ENCODE measurements around the gene UBE4B.
"Not testable (repeated sequence)": the region's sequence is repeated elsewhere in the genome, so short reads cannot be mapped to it uniquely, and the experiment has no call there.

The UBE4B gene

DNA sequence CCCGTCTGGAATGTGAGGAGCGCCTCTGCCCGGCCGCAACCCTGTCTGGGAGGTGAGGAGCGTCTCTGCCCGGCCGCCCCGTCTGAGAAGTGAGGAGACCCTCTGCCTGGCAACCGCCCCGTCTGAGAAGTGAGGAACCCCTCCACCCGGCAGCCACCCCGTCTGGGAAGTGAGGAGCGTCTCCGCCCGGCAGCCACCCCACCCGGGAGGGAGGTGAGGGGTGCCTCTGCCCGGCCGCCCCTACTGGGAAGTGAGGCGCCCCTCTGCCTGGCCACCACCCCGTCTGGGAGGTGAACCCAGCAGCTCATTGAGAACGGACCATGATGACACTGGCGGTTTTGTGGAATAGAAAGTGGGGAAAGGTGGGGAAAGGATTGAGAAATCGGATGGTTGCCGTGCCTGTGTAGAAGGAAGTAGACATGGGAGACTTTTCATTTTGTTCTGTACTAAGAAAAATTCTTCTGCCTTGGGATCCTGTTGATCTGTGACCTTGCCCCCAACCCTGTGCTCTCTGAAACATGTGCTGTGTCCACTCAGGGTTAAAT lies 3.7 kb upstream of the UBE4B start:
- H3K9me3 ChIP-seq (ENCODE audit: control extremely low read depth in 1 of 5, control insufficient read depth in 4 of 5, insufficient read depth in 2 of 5, low read depth in 1 of 5, low read length in 4 of 5); H3K36me3 ChIP-seq (ENCODE audit: control insufficient read depth in 4 of 4, insufficient read depth in 4 of 4, low read length in 3 of 4); DNase-seq; H3K27me3 ChIP-seq (replicated peaks in 2 of 5; ENCODE audit: control insufficient read depth in 4 of 5, insufficient read depth in 5 of 5, low read length in 4 of 5); H3K27ac ChIP-seq (ENCODE audit: insufficient read depth in 1 of 2, low read depth in 1 of 2, low read length in 2 of 2, poor library complexity in 1 of 2, severe bottlenecking in 2 of 2); CTCF ChIA-PET; H3K4me3 ChIP-seq (ENCODE audit: control insufficient read depth in 1 of 7, extremely low read depth in 1 of 7, insufficient read depth in 4 of 7, low read depth in 2 of 7, low read length in 6 of 7); POLR2A ChIA-PET: not testable (repeated sequence)
- peaks cover 6 to 17% (median 10%) of the 10 kb centered on the region in 4 experiments for H3K4me1 ChIP-seq (ENCODE audit: control extremely low read depth in 1 of 4, control insufficient read depth in 4 of 4, insufficient read depth in 4 of 4, low read length in 3 of 4)
- 95% methylated on average over 15 of the region's 24 CpGs for WGBS (ENCODE audit: insufficient coverage)

DNA sequence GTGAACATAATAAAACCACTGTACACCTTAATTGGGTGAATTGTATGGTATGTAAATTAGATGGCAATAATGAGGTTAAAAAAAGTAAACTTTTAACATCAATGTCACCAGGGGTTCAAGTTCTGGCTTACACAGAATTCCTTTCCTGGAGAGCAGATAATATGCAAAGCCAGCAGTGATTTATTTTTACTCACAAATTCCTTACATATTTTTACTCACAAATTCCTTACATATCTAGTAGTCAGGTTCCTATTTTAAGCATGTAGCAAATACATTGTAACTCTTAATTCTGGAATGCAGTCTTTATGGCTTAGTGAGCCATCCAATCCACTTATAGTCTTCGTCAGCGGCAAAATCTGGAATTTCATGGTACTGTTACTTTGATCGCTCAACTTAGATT lies 1.3 kb upstream of the UBE4B start:
- WGBS (ENCODE audit: insufficient coverage) = no CpG with 5 or more reads among the region's 3 CpGs
- no peak overlapping the region for H3K4me3 ChIP-seq (ENCODE audit: control insufficient read depth in 1 of 7, extremely low read depth in 1 of 7, insufficient read depth in 4 of 7, low read depth in 2 of 7, low read length in 6 of 7)
- H3K36me3 ChIP-seq (ENCODE audit: control insufficient read depth in 4 of 4, insufficient read depth in 4 of 4, low read length in 3 of 4) = peaks cover 0 to 2% (median 0%) of the 10 kb centered on the region in 4 experiments
- no peak overlapping the region for H3K27ac ChIP-seq (ENCODE audit: insufficient read depth in 1 of 2, low read depth in 1 of 2, low read length in 2 of 2, poor library complexity in 1 of 2, severe bottlenecking in 2 of 2)
- DNase-seq = no peak
- no peaks in the 10 kb centered on the region for H3K9me3 ChIP-seq (ENCODE audit: control extremely low read depth in 1 of 5, control insufficient read depth in 4 of 5, insufficient read depth in 2 of 5, low read depth in 1 of 5, low read length in 4 of 5)
- CTCF ChIA-PET = no interaction called here
- H3K4me1 ChIP-seq (ENCODE audit: control extremely low read depth in 1 of 4, control insufficient read depth in 4 of 4, insufficient read depth in 4 of 4, low read length in 3 of 4) = peaks cover 13 to 24% (median 18%) of the 10 kb centered on the region in 4 experiments
- POLR2A ChIA-PET = no interaction called here
- no peaks in the 10 kb centered on the region for H3K27me3 ChIP-seq (replicated peaks in 2 of 5; ENCODE audit: control insufficient read depth in 4 of 5, insufficient read depth in 5 of 5, low read length in 4 of 5)

DNA sequence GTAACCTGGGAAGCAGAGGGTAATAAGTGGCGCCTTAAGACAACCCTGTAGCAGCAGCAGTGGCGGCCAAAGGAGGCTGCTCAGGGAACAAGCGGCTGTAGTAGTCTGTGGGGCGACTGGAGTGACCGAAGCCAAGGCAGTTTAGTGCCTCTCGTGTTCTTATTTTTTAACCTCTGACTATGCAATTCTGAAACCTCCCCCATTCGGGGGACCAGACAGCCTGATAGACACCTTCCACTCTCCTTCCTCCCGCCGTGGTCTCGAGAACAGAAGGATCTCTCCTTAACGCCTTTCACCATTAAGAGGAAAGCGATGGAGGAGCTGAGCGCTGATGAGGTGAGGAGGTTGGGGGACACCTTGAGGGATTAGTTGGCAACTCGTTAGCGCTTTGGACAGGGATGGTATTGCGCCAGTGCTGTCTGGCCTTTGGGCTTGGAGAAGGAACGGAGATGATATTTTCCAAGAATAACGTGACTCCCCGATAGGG lies 644 bp downstream of the UBE4B start:
- Histone ChIP-seq H3K27ac (ENCODE audit: insufficient read depth in 1 of 2, low read depth in 1 of 2, low read length in 2 of 2, poor library complexity in 1 of 2, severe bottlenecking in 2 of 2) (peak overlapping the region; percentile 85 to 93), H3K4me1 (ENCODE audit: control extremely low read depth in 1 of 4, control insufficient read depth in 4 of 4, insufficient read depth in 4 of 4, low read length in 3 of 4) (peaks cover 13 to 23% (median 18%) of the 10 kb centered on the region in 4 experiments), H3K4me3 (ENCODE audit: control insufficient read depth in 1 of 7, extremely low read depth in 1 of 7, insufficient read depth in 4 of 7, low read depth in 2 of 7, low read length in 6 of 7) (peak overlapping the region; percentile 93 to 100 (median 98)), H3K27me3 (replicated peaks in 2 of 5; ENCODE audit: control insufficient read depth in 4 of 5, insufficient read depth in 5 of 5, low read length in 4 of 5) (no peaks in the 10 kb centered on the region), H3K36me3 (ENCODE audit: control insufficient read depth in 4 of 4, insufficient read depth in 4 of 4, low read length in 3 of 4) (peaks cover 4 to 9% (median 8%) of the 10 kb centered on the region in 4 experiments), H3K9me3 (ENCODE audit: control extremely low read depth in 1 of 5, control insufficient read depth in 4 of 5, insufficient read depth in 2 of 5, low read depth in 1 of 5, low read length in 4 of 5) (no peaks in the 10 kb centered on the region)
- peak in 2 of 3 donors; percentile 25 to 48 for DNase-seq
- CTCF ChIA-PET = interaction anchor here (0.5 to 2.2 kb wide), 5 partner anchors 14 to 183 kb away, joined by 3 to 6 read pairs (median 5); partner anchors contain the start of genes LZIC and NMNAT1
- POLR2A ChIA-PET = interaction anchor here (1.0 kb wide), 1 partner anchor 41 kb away, joined by 4 read pairs; no protein-coding TSS in a partner anchor
- 0% methylated on average over 7 of the region's 19 CpGs for WGBS (ENCODE audit: insufficient coverage)

DNA sequence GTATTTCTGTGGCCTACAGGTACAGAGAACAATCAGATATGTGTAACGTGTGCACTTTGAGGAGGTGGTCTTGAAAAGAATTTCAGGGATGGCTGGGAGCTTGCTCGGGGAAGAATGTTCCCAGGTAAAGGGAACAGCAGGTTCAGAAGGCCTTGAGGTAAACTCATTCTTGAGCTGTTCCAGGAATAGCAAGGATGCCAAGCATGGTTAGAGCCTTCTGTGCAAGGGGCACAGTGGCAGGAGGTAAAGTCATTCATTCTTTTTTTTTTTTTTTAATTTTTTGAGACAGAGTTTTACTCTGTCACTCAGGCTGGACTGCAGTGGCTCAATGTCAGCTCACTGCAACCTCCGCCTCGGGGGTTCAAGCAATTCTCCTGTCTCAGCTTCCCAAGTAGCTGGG lies 10.0 kb downstream of the UBE4B start:
- H3K4me3 ChIP-seq (ENCODE audit: control insufficient read depth in 1 of 7, extremely low read depth in 1 of 7, insufficient read depth in 4 of 7, low read depth in 2 of 7, low read length in 6 of 7) = no peak overlapping the region
- no peak for DNase-seq
- H3K36me3 ChIP-seq (ENCODE audit: control insufficient read depth in 4 of 4, insufficient read depth in 4 of 4, low read length in 3 of 4) = peaks cover 9 to 28% (median 17%) of the 10 kb centered on the region in 4 experiments
- no peaks in the 10 kb centered on the region for H3K9me3 ChIP-seq (ENCODE audit: control extremely low read depth in 1 of 5, control insufficient read depth in 4 of 5, insufficient read depth in 2 of 5, low read depth in 1 of 5, low read length in 4 of 5)
- ChIA-PET CTCF (interaction anchor here (0.6 kb wide), 1 partner anchor 60 kb away, joined by 3 read pairs; no protein-coding TSS in a partner anchor), POLR2A (no interaction called here)
- no peak overlapping the region for H3K27ac ChIP-seq (ENCODE audit: insufficient read depth in 1 of 2, low read depth in 1 of 2, low read length in 2 of 2, poor library complexity in 1 of 2, severe bottlenecking in 2 of 2)
- 96% methylated on average over 4 of the region's 4 CpGs for whole genome bisulfite sequencing (ENCODE audit: insufficient coverage)
- no peaks in the 10 kb centered on the region for H3K27me3 ChIP-seq (replicated peaks in 2 of 5; ENCODE audit: control insufficient read depth in 4 of 5, insufficient read depth in 5 of 5, low read length in 4 of 5)
- H3K4me1 ChIP-seq (ENCODE audit: control extremely low read depth in 1 of 4, control insufficient read depth in 4 of 4, insufficient read depth in 4 of 4, low read length in 3 of 4) = peaks cover 0 to 6% (median 0%) of the 10 kb centered on the region in 4 experiments

DNA sequence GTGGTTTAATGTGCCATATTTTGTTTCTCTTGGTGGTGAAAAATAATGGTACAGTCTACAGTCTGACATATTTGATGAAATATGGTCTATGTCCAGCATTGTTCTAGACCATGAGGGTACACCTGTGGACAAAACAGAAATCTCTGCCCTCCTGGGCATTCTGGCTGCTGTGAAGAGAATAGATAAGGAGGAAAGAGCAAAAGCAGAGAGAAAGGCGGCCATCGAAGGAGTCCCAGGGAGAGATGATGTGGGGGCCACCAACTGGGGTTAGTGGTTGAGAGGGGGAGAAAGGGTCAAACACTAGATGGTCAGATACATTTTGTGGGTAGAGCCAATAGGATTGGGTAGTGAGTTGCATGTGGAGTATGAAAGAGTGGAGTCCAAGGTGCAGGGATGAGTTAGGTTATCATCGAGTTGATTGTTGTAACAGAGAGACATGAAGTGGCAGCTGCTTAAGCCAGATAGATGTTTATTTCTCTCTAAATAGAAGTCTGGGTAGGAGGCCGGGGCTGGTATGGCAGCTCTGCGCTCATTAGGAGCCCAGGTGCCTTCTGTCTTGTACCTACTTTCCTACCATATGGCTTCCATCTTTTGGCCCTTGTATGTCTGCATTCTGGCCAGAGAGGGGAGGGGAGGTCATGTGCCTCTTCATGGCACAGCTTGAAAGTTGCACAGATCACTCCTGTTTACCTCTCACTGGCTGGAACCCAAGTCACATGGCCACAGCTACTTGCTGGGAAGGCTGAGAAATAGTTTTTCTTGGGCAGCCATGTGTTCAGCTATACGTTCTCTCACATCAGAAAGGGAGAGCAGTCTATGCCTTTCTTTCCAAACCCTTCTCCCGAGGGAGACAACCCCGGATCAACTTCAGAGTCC lies 13.0 kb downstream of the UBE4B start:
- Histone ChIP-seq H3K4me3 (ENCODE audit: control insufficient read depth in 1 of 7, extremely low read depth in 1 of 7, insufficient read depth in 4 of 7, low read depth in 2 of 7, low read length in 6 of 7) (no peak overlapping the region), H3K36me3 (ENCODE audit: control insufficient read depth in 4 of 4, insufficient read depth in 4 of 4, low read length in 3 of 4) (peaks cover 5 to 23% (median 17%) of the 10 kb centered on the region in 4 experiments), H3K9me3 (ENCODE audit: control extremely low read depth in 1 of 5, control insufficient read depth in 4 of 5, insufficient read depth in 2 of 5, low read depth in 1 of 5, low read length in 4 of 5) (no peaks in the 10 kb centered on the region), H3K4me1 (ENCODE audit: control extremely low read depth in 1 of 4, control insufficient read depth in 4 of 4, insufficient read depth in 4 of 4, low read length in 3 of 4) (peaks cover 0 to 6% (median 0%) of the 10 kb centered on the region in 4 experiments), H3K27ac (ENCODE audit: insufficient read depth in 1 of 2, low read depth in 1 of 2, low read length in 2 of 2, poor library complexity in 1 of 2, severe bottlenecking in 2 of 2) (no peak overlapping the region), H3K27me3 (replicated peaks in 2 of 5; ENCODE audit: control insufficient read depth in 4 of 5, insufficient read depth in 5 of 5, low read length in 4 of 5) (no peaks in the 10 kb centered on the region)
- ChIA-PET POLR2A (no interaction called here), CTCF (interaction anchor here (0.6 to 2.2 kb wide), 2 partner anchors 12 to 157 kb away, joined by 3 to 6 read pairs; partner anchors contain the start of gene UBE4B)
- 95% methylated on average over 8 of the region's 8 CpGs for WGBS (ENCODE audit: insufficient coverage)
- DNase-seq = no peak

DNA sequence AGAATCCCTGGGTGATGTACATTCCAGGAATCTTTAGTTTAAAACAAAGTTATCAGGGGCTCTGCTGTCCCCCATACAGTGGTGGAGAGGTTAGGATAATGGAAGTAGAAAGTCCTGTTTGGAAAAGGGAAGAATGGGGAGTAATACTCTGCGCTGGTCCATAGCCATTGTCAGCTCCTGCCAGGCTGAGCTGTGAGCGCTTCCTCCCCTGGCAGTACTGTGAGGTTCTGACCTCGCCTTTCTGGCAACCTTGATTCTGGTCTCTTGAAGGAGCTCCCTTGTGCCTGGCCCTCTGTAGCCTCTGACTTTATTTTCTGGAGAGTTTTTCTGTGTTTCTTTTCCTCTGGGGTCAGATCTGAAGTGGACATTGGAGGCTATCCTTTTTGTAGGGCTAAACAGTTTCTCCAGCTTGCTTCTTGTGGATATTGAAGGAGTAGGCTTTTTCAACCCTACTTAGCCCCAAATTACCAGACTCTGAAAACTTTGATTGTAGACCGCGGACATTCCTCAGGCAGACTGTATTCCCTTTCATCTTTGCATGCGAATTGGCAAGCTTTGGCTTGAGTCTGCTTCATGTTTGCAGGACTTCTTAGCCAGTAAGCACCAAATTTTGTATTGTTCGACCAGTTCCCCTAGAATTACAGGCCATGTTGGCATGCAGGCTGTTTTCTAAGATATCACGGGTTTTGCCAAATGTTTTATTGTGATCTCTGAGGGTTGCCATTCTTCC lies 13.8 kb downstream of the UBE4B start:
- H3K27ac ChIP-seq (ENCODE audit: insufficient read depth in 1 of 2, low read depth in 1 of 2, low read length in 2 of 2, poor library complexity in 1 of 2, severe bottlenecking in 2 of 2) = no peak overlapping the region
- peaks cover 5 to 30% (median 20%) of the 10 kb centered on the region in 4 experiments for H3K36me3 ChIP-seq (ENCODE audit: control insufficient read depth in 4 of 4, insufficient read depth in 4 of 4, low read length in 3 of 4)
- ChIA-PET POLR2A (no interaction called here), CTCF (interaction anchor here (0.6 to 2.2 kb wide), 2 partner anchors 13 to 162 kb away, joined by 3 to 6 read pairs; partner anchors contain the start of gene UBE4B)
- DNase-seq = no peak
- 98% methylated on average over 7 of the region's 8 CpGs for WGBS (ENCODE audit: insufficient coverage)
- H3K27me3 ChIP-seq (replicated peaks in 2 of 5; ENCODE audit: control insufficient read depth in 4 of 5, insufficient read depth in 5 of 5, low read length in 4 of 5) = no peaks in the 10 kb centered on the region
- peaks cover 0 to 6% (median 0%) of the 10 kb centered on the region in 4 experiments for H3K4me1 ChIP-seq (ENCODE audit: control extremely low read depth in 1 of 4, control insufficient read depth in 4 of 4, insufficient read depth in 4 of 4, low read length in 3 of 4)
- H3K9me3 ChIP-seq (ENCODE audit: control extremely low read depth in 1 of 5, control insufficient read depth in 4 of 5, insufficient read depth in 2 of 5, low read depth in 1 of 5, low read length in 4 of 5) = no peaks in the 10 kb centered on the region
- no peak overlapping the region for H3K4me3 ChIP-seq (ENCODE audit: control insufficient read depth in 1 of 7, extremely low read depth in 1 of 7, insufficient read depth in 4 of 7, low read depth in 2 of 7, low read length in 6 of 7)
